Muscle of arm (tissue), 14 donors: Measurements from ENCODE around the gene CCNA2. TPM values are rescaled to one million over a fixed set of nuclear protein-coding genes. Genes with fewer than 3 reads are reported as not detected.
A peak's percentile ranks its signal among the peaks of the same experiment; 100 is the strongest.

ENCODE experiments used
- DNase-seq: peaks from one replicate; pipeline ENCODE4 v3.0.0-alpha.2; 2013
- long read RNA-seq, 11 donors: transcript quantifications; one replicate each; lab custom pipeline, GENCODE V29; 2026
- polyA plus RNA-seq, 12 donors: library from polyadenylated mRNA; unstranded; fragments of 120-200 nt; gene quantifications; one replicate each; pipeline ENCODE4 v1.2.1, GENCODE V29; 2013; ENCODE audit not compliant: insufficient read length in 12 of 12

CCNA2 gene
- 10 to 100 TPM in 11 of 12 donors, not detected in 1; 12.2 to 34.5 (median 24.5) TPM for polyA plus RNA-seq
- long read RNA-seq, donor 1, partial matches to known transcripts, result 5 of 6 reads
- long read RNA-seq, donor 1, other reads (novel, unspliced or antisense), result 0 of 6 reads
- long read RNA-seq, donor 2, transcript CCNA2-201 (8 exons, 2,797 nt), result major isoform, 10 of 10 reads
- long read RNA-seq, donor 2, partial matches to known transcripts, result 0 of 10 reads
- long read RNA-seq, donor 2, other reads (novel, unspliced or antisense), result 0 of 10 reads
- long read RNA-seq, donor 3, partial matches to known transcripts, result 8 of 11 reads
- long read RNA-seq, donor 3, other reads (novel, unspliced or antisense), result 0 of 11 reads
- long read RNA-seq, donor 4, partial matches to known transcripts, result 0 of 1 reads
- long read RNA-seq, donor 4, other reads (novel, unspliced or antisense), result 0 of 1 reads
- long read RNA-seq, donor 5, transcript CCNA2-201 (8 exons, 2,797 nt), result major isoform, 12 of 19 reads
- long read RNA-seq, donor 5, partial matches to known transcripts, result 7 of 19 reads
- long read RNA-seq, donor 5, other reads (novel, unspliced or antisense), result 0 of 19 reads
- long read RNA-seq, donor 6, transcript CCNA2-201 (8 exons, 2,797 nt), result major isoform, 9 of 9 reads
- long read RNA-seq, donor 6, partial matches to known transcripts, result 0 of 9 reads
- long read RNA-seq, donor 6, other reads (novel, unspliced or antisense), result 0 of 9 reads
- long read RNA-seq, donor 7, partial matches to known transcripts, result 11 of 15 reads
- long read RNA-seq, donor 7, other reads (novel, unspliced or antisense), result 0 of 15 reads
- long read RNA-seq, donor 8, transcript CCNA2-201 (8 exons, 2,797 nt), result major isoform, 7 of 7 reads
- long read RNA-seq, donor 8, partial matches to known transcripts, result 0 of 7 reads
- long read RNA-seq, donor 8, other reads (novel, unspliced or antisense), result 0 of 7 reads
- long read RNA-seq, donor 9, partial matches to known transcripts, result 6 of 10 reads
- long read RNA-seq, donor 9, other reads (novel, unspliced or antisense), result 0 of 10 reads
- long read RNA-seq, donor 10, transcript CCNA2-201 (8 exons, 2,797 nt), result major isoform, 7 of 7 reads
- long read RNA-seq, donor 10, partial matches to known transcripts, result 0 of 7 reads
- long read RNA-seq, donor 10, other reads (novel, unspliced or antisense), result 0 of 7 reads
- long read RNA-seq, donor 11, transcript CCNA2-201 (8 exons, 2,797 nt), result major isoform, 7 of 7 reads
- long read RNA-seq, donor 11, partial matches to known transcripts, result 0 of 7 reads
- long read RNA-seq, donor 11, other reads (novel, unspliced or antisense), result 0 of 7 reads

GRCh38 chr4:121823505-121824170, at the start of gene CCNA2:
Gene CCNA2, minus strand, starts transcription at chr4:121823883. Its CDS starts 255 bp downstream, at chr4:121823628.
- DNase-seq, result peak; percentile 97

GRCh38 chr4:121869841-121870822, 46.4 kb upstream of the CCNA2 start, which contains the start of gene BBS7:
Gene BBS7, minus strand, starts transcription at chr4:121870474. Its CDS starts 161 bp downstream, at chr4:121870313.
- DNase-seq, result peak; percentile 99

- no peak for DNase-seq
Observed at GRCh38 chr4:121863799-121864198, 40.1 kb upstream of the CCNA2 start.

- no peak for DNase-seq
Observed at GRCh38 chr4:121861426-121861825, 37.7 kb upstream of the CCNA2 start.

GRCh38 chr4:121860121-121860520, 36.4 kb upstream of the CCNA2 start:
- no peak for DNase-seq

- DNase-seq, result no peak
Observed at GRCh38 chr4:121851354-121851753, 27.7 kb upstream of the CCNA2 start.

GRCh38 chr4:121846662-121847061, 23.0 kb upstream of the CCNA2 start:
- no peak for DNase-seq

GRCh38 chr4:121842862-121843261, 19.2 kb upstream of the CCNA2 start:
- no peak for DNase-seq

- no peak for DNase-seq
Observed at GRCh38 chr4:121838136-121838535, 14.5 kb upstream of the CCNA2 start.

GRCh38 chr4:121829511-121829910, 5.8 kb upstream of the CCNA2 start:
- DNase-seq, result no peak

GRCh38 chr4:121827853-121828252, 4.2 kb upstream of the CCNA2 start:
- no peak for DNase-seq

GRCh38 chr4:121824950-121825349, 1.3 kb upstream of the CCNA2 start:
- no peak for DNase-seq

GRCh38 chr4:121824171-121824527, 466 bp upstream of the CCNA2 start:
- no peak for DNase-seq

- no peak for DNase-seq
Observed at GRCh38 chr4:121822796-121823504, 733 bp downstream of the CCNA2 start.

- no peak for DNase-seq
Observed at GRCh38 chr4:121822047-121822446, 1.6 kb downstream of the CCNA2 start.

GRCh38 chr4:121819216-121819965, 4.3 kb downstream of the CCNA2 start:
- no peak for DNase-seq

- DNase-seq, result no peak
Observed at GRCh38 chr4:121818215-121818614, 5.5 kb downstream of the CCNA2 start.

- DNase-seq, result no peak
Observed at GRCh38 chr4:121817701-121818100, 6.0 kb downstream of the CCNA2 start.
